SK-N-SH (cell line): ENCODE data around the gene METRNL. TPM values are rescaled to one million over a fixed set of nuclear protein-coding genes. Genes with fewer than 3 reads are reported as not detected.
A peak's percentile ranks its signal among the peaks of the same experiment; 100 is the strongest.

Experiments
- CTCF ChIA-PET: fragments of 300-600, 350-600 bp; formaldehyde crosslinking; extraction: SDS; loops from one replicate; lab custom pipeline; 2021; lab: Yijun Ruan, JAX
- POLR2A ChIA-PET: fragments of 350-600 bp; sonication (Branson Sonifier 250); formaldehyde crosslinking; extraction: SDS; loops from one replicate; lab custom pipeline; 2020; ENCODE audit warnings: antibody characterized with exemption, inconsistent platforms; lab: Yijun Ruan, JAX
- DNase-seq: peaks from one replicate; pipeline ENCODE4 v3.0.0; 2012
- H2AFZ ChIP-seq: fragments of 200-600 bp; sonication (generic); 2 replicates; pipeline ENCODE4 v1.8.1; 2016; ENCODE audit warnings: antibody characterized with exemption, mild to moderate bottlenecking, low read depth
- H3F3A ChIP-seq: fragments of 200-600 bp; sonication (generic); replicated peaks from 2 replicates; pipeline ENCODE3; 2016; ENCODE audit warnings: antibody characterized with exemption, mild to moderate bottlenecking; ENCODE audit not compliant: insufficient read depth
- H3K27ac ChIP-seq, 2 experiments: fragments of 200-500 bp in 1 of 2; fragments of 200-600 bp in 1 of 2; sonication (Bioruptor generic) in 1 of 2; sonication (generic), shearing (Covaris generic) in 1 of 2; 2 replicates each; pipeline versions ENCODE4 v1.5.1 to v1.6.1; 2014 to 2016; ENCODE audit warnings: low read depth in 2 of 2, inconsistent platforms in 1 of 2, low read length in 1 of 2, mild to moderate bottlenecking in 1 of 2, mixed read lengths in 1 of 2
- H3K27me3 ChIP-seq: fragments of 200-600 bp; sonication (generic), shearing (Covaris generic); 2 replicates; pipeline ENCODE4 v1.6.1; 2016; ENCODE audit warnings: mixed run types; ENCODE audit not compliant: insufficient read depth
- H3K36me3 ChIP-seq, 2 experiments: fragments of 200-500 bp in 1 of 2; fragments of 200-600 bp in 1 of 2; sonication (Bioruptor generic) in 1 of 2; sonication (generic) in 1 of 2; replicated peaks in 1 of 2; 2 replicates each; pipeline versions ENCODE3 to v1.5.1; 2014 to 2016; ENCODE audit warnings: low read length in 1 of 2, mild to moderate bottlenecking in 1 of 2; ENCODE audit not compliant: insufficient read depth in 2 of 2, control insufficient read depth in 1 of 2
- H3K4me1 ChIP-seq, 2 experiments: fragments of 200-500 bp in 1 of 2; fragments of 200-600 bp in 1 of 2; sonication (Bioruptor generic) in 1 of 2; sonication (generic), shearing (Covaris generic) in 1 of 2; 2 replicates each; pipeline versions ENCODE4 v1.5.1 to v1.6.1; 2014 to 2016; ENCODE audit warnings: low read depth in 1 of 2, low read length in 1 of 2, mixed run types in 1 of 2; ENCODE audit not compliant: insufficient read depth in 2 of 2, control insufficient read depth in 1 of 2
- H3K4me2 ChIP-seq: fragments of 200-600 bp; sonication (generic), shearing (Covaris generic); 2 replicates; pipeline ENCODE4 v1.6.1; 2017; ENCODE audit warnings: mixed run types
- H3K4me3 ChIP-seq, 2 experiments: fragments of 200-500 bp in 1 of 2; fragments of 200-600 bp in 1 of 2; sonication (Bioruptor generic) in 1 of 2; sonication (generic), shearing (Covaris generic) in 1 of 2; 2 replicates each; pipeline versions ENCODE4 v1.5.1 to v1.8.1; 2014 to 2016; ENCODE audit warnings: low read depth in 2 of 2, inconsistent platforms in 1 of 2, low read length in 1 of 2, mild to moderate bottlenecking in 1 of 2, mixed read lengths in 1 of 2, moderate library complexity in 1 of 2
- H3K79me2 ChIP-seq: fragments of 200-600 bp; sonication (generic); 2 replicates; pipeline ENCODE4 v1.8.1; 2017; ENCODE audit warnings: mild to moderate bottlenecking; ENCODE audit not compliant: insufficient read depth
- H3K9ac ChIP-seq: fragments of 200-600 bp; sonication (generic); 2 replicates; pipeline ENCODE4 v1.6.1; 2017; ENCODE audit warnings: mixed run types
- H3K9me2 ChIP-seq: fragments of 200-600 bp; sonication (generic); 2 replicates; pipeline ENCODE4 v1.6.1; 2017; ENCODE audit warnings: mixed run types
- H3K9me3 ChIP-seq: fragments of 200-600 bp; sonication (generic); 2 replicates; pipeline ENCODE4 v1.6.1; 2017; ENCODE audit warnings: mixed run types, mild to moderate bottlenecking, moderate library complexity
- H4K20me1 ChIP-seq: fragments of 200-600 bp; sonication (generic); 2 replicates; pipeline ENCODE4 v1.6.1; 2017; ENCODE audit warnings: mild to moderate bottlenecking, mixed run types; ENCODE audit not compliant: insufficient read depth
- EP300 ChIP-seq, 2 experiments: IDR thresholded peaks; 2 replicates each; pipeline versions ENCODE4 v1.4.0 to v1.6.1; 2012; ENCODE audit warnings: borderline replicate concordance in 1 of 2, low read depth in 1 of 2, low read length in 1 of 2
- EZH2phosphoT487 ChIP-seq: fragments of 200-600 bp; sonication (generic); IDR thresholded peaks from 2 replicates; pipeline ENCODE4 v1.6.1; 2017; ENCODE audit warnings: low read depth, mixed run types, mild to moderate bottlenecking, antibody characterized with exemption, moderate library complexity, borderline replicate concordance
- FOSL2 ChIP-seq: IDR thresholded peaks from 2 replicates; pipeline ENCODE4 v1.4.0; 2012; ENCODE audit warnings: low read depth, mild to moderate bottlenecking, moderate library complexity, borderline replicate concordance
- GATA2 ChIP-seq: sonication (generic); formaldehyde crosslinking; IDR thresholded peaks from 2 replicates; pipeline ENCODE4 v1.5.0; 2020; ENCODE audit warnings: mild to moderate bottlenecking, missing genetic modification reagents
- MAX ChIP-seq: IDR thresholded peaks from 2 replicates; pipeline ENCODE4 v1.4.0; 2012; ENCODE audit warnings: low read depth
- MEF2A ChIP-seq: IDR thresholded peaks from 2 replicates; pipeline ENCODE4 v1.4.0; 2012; ENCODE audit warnings: low read depth, borderline replicate concordance
- NRF1 ChIP-seq: IDR thresholded peaks from 2 replicates; pipeline ENCODE4 v1.6.1; 2012; ENCODE audit warnings: low read depth, mild to moderate bottlenecking, low read length
- POLR2AphosphoS5 ChIP-seq: IDR thresholded peaks from 2 replicates; pipeline ENCODE4 v1.6.1; 2012; ENCODE audit warnings: low read depth, low read length
- RAD21 ChIP-seq: IDR thresholded peaks from 2 replicates; pipeline ENCODE4 v1.6.1; 2012; ENCODE audit warnings: mild to moderate bottlenecking, low read length
- RCOR1 ChIP-seq: fragments of 150-350 bp; IDR thresholded peaks from 2 replicates; pipeline ENCODE4 v1.6.1; 2017; ENCODE audit warnings: antibody characterized with exemption, low read length
- RFX5 ChIP-seq: IDR thresholded peaks from 2 replicates; pipeline ENCODE4 v1.6.1; 2012; ENCODE audit warnings: mild to moderate bottlenecking, improper control_type of control experiment, low read length
- RXRA ChIP-seq: IDR thresholded peaks from 2 replicates; pipeline ENCODE4 v1.4.0; 2012; ENCODE audit warnings: low read depth, mild to moderate bottlenecking, borderline replicate concordance
- SIN3A ChIP-seq: IDR thresholded peaks from 2 replicates; pipeline ENCODE4 v1.6.1; 2012; ENCODE audit warnings: low read depth, mild to moderate bottlenecking, low read length, moderate library complexity, borderline replicate concordance
- TAF1 ChIP-seq: IDR thresholded peaks from 2 replicates; pipeline ENCODE4 v1.6.1; 2012; ENCODE audit warnings: low read depth, mild to moderate bottlenecking, low read length, moderate library complexity, borderline replicate concordance
- WGBS: methylation state at CpG from one replicate; pipeline ENCODE4 v1.1.6; 2017; ENCODE audit warnings: low lambda C conversion rate; 5-methylcytosine and 5-hydroxymethylcytosine counted together
- polyA plus RNA-seq, 3 experiments: library from polyadenylated mRNA; depleted of rRNA; stranded (reverse); fragments of >200 nt; gene quantifications; 2 replicates each; pipeline ENCODE4 v1.2.3, GENCODE V29; 2012
- TF ChIP-seq, protein P1 (sequence below): IDR thresholded peaks from 2 replicates; pipeline ENCODE4; 2012
- TF ChIP-seq, protein P2 (sequence below): fragments of 200-600 bp; sonication (generic); IDR thresholded peaks from 2 replicates; pipeline ENCODE4 v1.6.1; 2017; ENCODE audit warnings: antibody characterized with exemption, mild to moderate bottlenecking, moderate library complexity
- TF ChIP-seq, protein P3 (sequence below): fragments of 150-350 bp; IDR thresholded peaks from 2 replicates; pipeline ENCODE4 v1.6.1; 2017; ENCODE audit warnings: antibody characterized with exemption, low read length, low read depth, borderline replicate concordance
- TF ChIP-seq, protein P4 (sequence below): IDR thresholded peaks from 2 replicates; pipeline ENCODE4 v1.4.0; 2012; ENCODE audit warnings: low read depth, borderline replicate concordance

Gene METRNL
- polyA plus RNA-seq, 1 of the 3 experiments (the other 2 are of a cell fraction) = 75.5 TPM

- H3K27me3 ChIP-seq = no peaks in the 10 kb centered on the region
- DNase-seq = peak; percentile 75
- POLR2A ChIA-PET = no interaction called here
- H3K36me3 ChIP-seq = no peaks in the 10 kb centered on the region
- no peak overlapping the region for H3K9ac ChIP-seq
- 0 out of 2 replicates have a peak, but pooled peaks cover 3% of the 10 kb centered on the region for H4K20me1 ChIP-seq
- H2AFZ ChIP-seq = no peak overlapping the region
- CTCF ChIA-PET = interaction anchor here (0.7 to 1.5 kb wide), 3 partner anchors 21 to 65 kb away, joined by 3 to 4 read pairs (median 3); no protein-coding TSS in a partner anchor
- H3K27ac ChIP-seq = no peak overlapping the region; a peak in 1 of 4 replicates
- no peak for TF ChIP-seq SIN3A
- no peaks in the 10 kb centered on the region for H3K79me2 ChIP-seq
- 85% methylated on average over 42 of the region's 45 CpGs for WGBS
- H3K4me2 ChIP-seq = no peak overlapping the region
- no peaks in the 10 kb centered on the region for H3K9me2 ChIP-seq
- H3F3A ChIP-seq = peaks cover 31% of the 10 kb centered on the region
- H3K9me3 ChIP-seq = no peaks in the 10 kb centered on the region
- no peak overlapping the region for H3K4me3 ChIP-seq
- H3K4me1 ChIP-seq = peaks cover 11 to 41% of the 10 kb centered on the region in 2 experiments; a peak in 3 of 4 replicates
These were observed 25.4 kb downstream of the METRNL start for GRCh38 chr17:83104577-83105505.

DNA sequence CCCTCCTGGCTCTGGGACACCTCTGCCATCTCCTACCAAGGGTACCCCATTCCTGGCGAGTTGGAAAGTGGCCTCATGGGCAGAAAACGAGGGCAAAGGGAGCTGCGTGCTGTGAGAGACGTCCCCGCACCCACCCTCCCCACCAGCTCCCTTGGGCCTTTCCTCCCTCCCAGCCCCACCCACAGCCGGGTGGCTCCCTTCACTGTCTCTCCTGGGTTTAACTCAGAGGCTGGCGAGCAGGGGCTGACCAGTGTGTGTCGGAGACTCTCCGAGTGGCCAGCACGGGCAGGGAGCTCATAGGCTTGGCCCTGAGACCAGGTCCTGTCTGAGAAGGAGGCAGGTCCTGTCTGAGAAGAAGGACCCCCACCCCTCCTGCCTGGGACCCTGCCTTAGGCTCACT is 26.1 kb downstream of the METRNL start:
- 0 out of 2 replicates have a peak, but pooled peaks cover 3% of the 10 kb centered on the region for H4K20me1 ChIP-seq
- H3K27ac ChIP-seq = no peak overlapping the region
- DNase-seq = no peak
- H2AFZ ChIP-seq = no peak overlapping the region
- H3F3A ChIP-seq = peaks cover 29% of the 10 kb centered on the region
- ChIA-PET CTCF (interaction anchor here (0.7 to 1.5 kb wide), 4 partner anchors 18 to 65 kb away, joined by 3 to 4 read pairs (median 4); no protein-coding TSS in a partner anchor), POLR2A (interaction anchor here (0.6 kb wide), 1 partner anchor 295 kb away, joined by 3 read pairs; no protein-coding TSS in a partner anchor)
- no peaks in the 10 kb centered on the region for H3K36me3 ChIP-seq
- no peaks in the 10 kb centered on the region for H3K9me2 ChIP-seq
- H3K9me3 ChIP-seq = no peaks in the 10 kb centered on the region
- H3K4me2 ChIP-seq = no peak overlapping the region
- no peaks in the 10 kb centered on the region for H3K27me3 ChIP-seq
- peaks cover 11 to 42% of the 10 kb centered on the region in 2 experiments for H3K4me1 ChIP-seq
- H3K4me3 ChIP-seq = no peak overlapping the region
- no peaks in the 10 kb centered on the region for H3K79me2 ChIP-seq
- 84% methylated on average over 10 of the region's 10 CpGs for WGBS
- H3K9ac ChIP-seq = no peak overlapping the region
- TF ChIP-seq RCOR1 (no peak), EZH2phosphoT487 (no peak), MEF2A (no peak), RFX5 (no peak), TAF1 (no peak), RAD21 (no peak), FOSL2 (no peak), NRF1 (no peak), RXRA (no peak), GATA2 (CRISPR knock-in tag) (no peak), POLR2AphosphoS5 (no peak), MAX (no peak), EP300 (IDR thresholded peaks at IDR 0.05; ENCODE audit: borderline replicate concordance in 1 of 2, low read depth in 1 of 2, low read length in 1 of 2) (no peak)
- TF ChIP-seq, protein P1, sequence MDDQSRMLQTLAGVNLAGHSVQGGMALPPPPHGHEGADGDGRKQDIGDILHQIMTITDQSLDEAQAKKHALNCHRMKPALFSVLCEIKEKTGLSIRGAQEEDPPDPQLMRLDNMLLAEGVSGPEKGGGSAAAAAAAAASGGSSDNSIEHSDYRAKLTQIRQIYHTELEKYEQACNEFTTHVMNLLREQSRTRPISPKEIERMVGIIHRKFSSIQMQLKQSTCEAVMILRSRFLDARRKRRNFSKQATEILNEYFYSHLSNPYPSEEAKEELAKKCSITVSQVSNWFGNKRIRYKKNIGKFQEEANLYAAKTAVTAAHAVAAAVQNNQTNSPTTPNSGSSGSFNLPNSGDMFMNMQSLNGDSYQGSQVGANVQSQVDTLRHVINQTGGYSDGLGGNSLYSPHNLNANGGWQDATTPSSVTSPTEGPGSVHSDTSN = no peak
- TF ChIP-seq, protein P2, sequence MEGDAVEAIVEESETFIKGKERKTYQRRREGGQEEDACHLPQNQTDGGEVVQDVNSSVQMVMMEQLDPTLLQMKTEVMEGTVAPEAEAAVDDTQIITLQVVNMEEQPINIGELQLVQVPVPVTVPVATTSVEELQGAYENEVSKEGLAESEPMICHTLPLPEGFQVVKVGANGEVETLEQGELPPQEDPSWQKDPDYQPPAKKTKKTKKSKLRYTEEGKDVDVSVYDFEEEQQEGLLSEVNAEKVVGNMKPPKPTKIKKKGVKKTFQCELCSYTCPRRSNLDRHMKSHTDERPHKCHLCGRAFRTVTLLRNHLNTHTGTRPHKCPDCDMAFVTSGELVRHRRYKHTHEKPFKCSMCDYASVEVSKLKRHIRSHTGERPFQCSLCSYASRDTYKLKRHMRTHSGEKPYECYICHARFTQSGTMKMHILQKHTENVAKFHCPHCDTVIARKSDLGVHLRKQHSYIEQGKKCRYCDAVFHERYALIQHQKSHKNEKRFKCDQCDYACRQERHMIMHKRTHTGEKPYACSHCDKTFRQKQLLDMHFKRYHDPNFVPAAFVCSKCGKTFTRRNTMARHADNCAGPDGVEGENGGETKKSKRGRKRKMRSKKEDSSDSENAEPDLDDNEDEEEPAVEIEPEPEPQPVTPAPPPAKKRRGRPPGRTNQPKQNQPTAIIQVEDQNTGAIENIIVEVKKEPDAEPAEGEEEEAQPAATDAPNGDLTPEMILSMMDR = no peak
- TF ChIP-seq, protein P3, sequence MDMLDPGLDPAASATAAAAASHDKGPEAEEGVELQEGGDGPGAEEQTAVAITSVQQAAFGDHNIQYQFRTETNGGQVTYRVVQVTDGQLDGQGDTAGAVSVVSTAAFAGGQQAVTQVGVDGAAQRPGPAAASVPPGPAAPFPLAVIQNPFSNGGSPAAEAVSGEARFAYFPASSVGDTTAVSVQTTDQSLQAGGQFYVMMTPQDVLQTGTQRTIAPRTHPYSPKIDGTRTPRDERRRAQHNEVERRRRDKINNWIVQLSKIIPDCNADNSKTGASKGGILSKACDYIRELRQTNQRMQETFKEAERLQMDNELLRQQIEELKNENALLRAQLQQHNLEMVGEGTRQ = no peak
- TF ChIP-seq, protein P4, sequence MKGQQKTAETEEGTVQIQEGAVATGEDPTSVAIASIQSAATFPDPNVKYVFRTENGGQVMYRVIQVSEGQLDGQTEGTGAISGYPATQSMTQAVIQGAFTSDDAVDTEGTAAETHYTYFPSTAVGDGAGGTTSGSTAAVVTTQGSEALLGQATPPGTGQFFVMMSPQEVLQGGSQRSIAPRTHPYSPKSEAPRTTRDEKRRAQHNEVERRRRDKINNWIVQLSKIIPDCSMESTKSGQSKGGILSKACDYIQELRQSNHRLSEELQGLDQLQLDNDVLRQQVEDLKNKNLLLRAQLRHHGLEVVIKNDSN = no peak
